Measurements from ENCODE around the gene MYH1.

MYH1 gene

GRCh38 chr17:10447026-10447931 is 71.1 kb downstream of the MYH1 start:
- Histone ChIP-seq H3K4me2 (peak overlapping the region in 3 of 11 experiments; percentile 16 to 36 (median 17); a peak in 4 of 22 replicates), H3K36me3 (no peaks in the 10 kb centered on the region), H3K4me1 (peaks cover 0 to 30% (median 0%) of the 10 kb centered on the region in 10 experiments; a peak in 7 of 20 replicates), H3K27ac (no peak overlapping the region), H4K20me1 (no peaks in the 10 kb centered on the region), H3K27me3 (no peaks in the 10 kb centered on the region), H3K9me3 (replicated peaks in 1 of 11) (no peaks in the 10 kb centered on the region), H3K9ac (no peak overlapping the region), H3K4me3 (no peak overlapping the region)
- no peak for TF ChIP-seq Cebpa-rat (IDR thresholded peaks at IDR 0.05)

All from BLaER1 treated with 17β-estradiol and CSF1 and Interleukin-3, amounts not matched to agents 10 nM and 100 nM (cell line).